Right atrium auricular region (tissue), 2 donors: ENCODE measurements around the gene CX3CL1. TPM values are rescaled to one million over a fixed set of nuclear protein-coding genes. Genes with fewer than 3 reads are reported as not detected.

Source experiments
- DNase-seq: peaks from one replicate; pipeline ENCODE4 v3.0.0-alpha.2; 2019; ENCODE audit warnings: low spot score
- H3K27ac ChIP-seq, 2 donors: fragments of 200-600 bp; sonication (generic); 1 replicate in 1 of 2; 2 replicates in 1 of 2; pipeline ENCODE4 v1.5.1; 2016 to 2019
- H3K27me3 ChIP-seq, 2 donors: fragments of 200-600 bp; sonication (generic); one replicate each; pipeline versions ENCODE4 v1.5.1 to v1.6.0; 2017 to 2019
- H3K36me3 ChIP-seq: fragments of 200-600 bp; sonication (generic); one replicate; pipeline ENCODE4 v1.5.1; 2016
- H3K4me1 ChIP-seq, 2 donors: fragments of 200-600 bp; sonication (generic); one replicate each; pipeline versions ENCODE4 v1.5.1 to v1.6.0; 2017 to 2019
- H3K4me3 ChIP-seq, 2 donors: fragments of 200-600 bp; sonication (generic); 1 replicate in 1 of 2; 2 replicates in 1 of 2; pipeline ENCODE4 v1.5.1; 2017 to 2019; ENCODE audit warnings: mild to moderate bottlenecking in 1 of 2, moderate library complexity in 1 of 2
- H3K9me3 ChIP-seq, 2 donors: fragments of 200-600 bp; sonication (generic); one replicate each; pipeline ENCODE4 v1.5.1; 2019
- total RNA-seq, 2 donors: library from RNA; depleted of rRNA; stranded (reverse); fragments of >200 nt; gene quantifications; one replicate each; pipeline ENCODE4 v1.1.0, GENCODE V29; 2016
- TF ChIP-seq, protein P1 (sequence below), 2 donors: fragments of 200-600 bp; sonication (generic); IDR thresholded peaks; one replicate each; pipeline ENCODE4 v1.5.1; 2019; ENCODE audit warnings: antibody characterized with exemption in 2 of 2

CX3CL1 gene
- total RNA-seq, 2 donors from 2014 or later: 17.1 to 17.8 TPM

- Histone ChIP-seq H3K9me3 (no peaks in the 10 kb centered on the region), H3K4me3 (no peak within 1 kb of the TSS), H3K36me3 (no peaks in the 10 kb centered on the region), H3K27ac (no peak within 1 kb of the TSS), H3K27me3 (no peaks in the 10 kb centered on the region), H3K4me1 (no peaks in the 10 kb centered on the region)
- DNase-seq: no peak
- TF ChIP-seq, protein P1, sequence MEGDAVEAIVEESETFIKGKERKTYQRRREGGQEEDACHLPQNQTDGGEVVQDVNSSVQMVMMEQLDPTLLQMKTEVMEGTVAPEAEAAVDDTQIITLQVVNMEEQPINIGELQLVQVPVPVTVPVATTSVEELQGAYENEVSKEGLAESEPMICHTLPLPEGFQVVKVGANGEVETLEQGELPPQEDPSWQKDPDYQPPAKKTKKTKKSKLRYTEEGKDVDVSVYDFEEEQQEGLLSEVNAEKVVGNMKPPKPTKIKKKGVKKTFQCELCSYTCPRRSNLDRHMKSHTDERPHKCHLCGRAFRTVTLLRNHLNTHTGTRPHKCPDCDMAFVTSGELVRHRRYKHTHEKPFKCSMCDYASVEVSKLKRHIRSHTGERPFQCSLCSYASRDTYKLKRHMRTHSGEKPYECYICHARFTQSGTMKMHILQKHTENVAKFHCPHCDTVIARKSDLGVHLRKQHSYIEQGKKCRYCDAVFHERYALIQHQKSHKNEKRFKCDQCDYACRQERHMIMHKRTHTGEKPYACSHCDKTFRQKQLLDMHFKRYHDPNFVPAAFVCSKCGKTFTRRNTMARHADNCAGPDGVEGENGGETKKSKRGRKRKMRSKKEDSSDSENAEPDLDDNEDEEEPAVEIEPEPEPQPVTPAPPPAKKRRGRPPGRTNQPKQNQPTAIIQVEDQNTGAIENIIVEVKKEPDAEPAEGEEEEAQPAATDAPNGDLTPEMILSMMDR (IDR thresholded peaks at IDR 0.05): no peak
Observed at GRCh38 chr16:57358527-57359095, 13.7 kb upstream of the CX3CL1 start, which contains the start of gene CCL22. Gene CCL22, plus strand, starts transcription at chr16:57358783. Its CDS starts 34 bp downstream, at chr16:57358817.

DNA sequence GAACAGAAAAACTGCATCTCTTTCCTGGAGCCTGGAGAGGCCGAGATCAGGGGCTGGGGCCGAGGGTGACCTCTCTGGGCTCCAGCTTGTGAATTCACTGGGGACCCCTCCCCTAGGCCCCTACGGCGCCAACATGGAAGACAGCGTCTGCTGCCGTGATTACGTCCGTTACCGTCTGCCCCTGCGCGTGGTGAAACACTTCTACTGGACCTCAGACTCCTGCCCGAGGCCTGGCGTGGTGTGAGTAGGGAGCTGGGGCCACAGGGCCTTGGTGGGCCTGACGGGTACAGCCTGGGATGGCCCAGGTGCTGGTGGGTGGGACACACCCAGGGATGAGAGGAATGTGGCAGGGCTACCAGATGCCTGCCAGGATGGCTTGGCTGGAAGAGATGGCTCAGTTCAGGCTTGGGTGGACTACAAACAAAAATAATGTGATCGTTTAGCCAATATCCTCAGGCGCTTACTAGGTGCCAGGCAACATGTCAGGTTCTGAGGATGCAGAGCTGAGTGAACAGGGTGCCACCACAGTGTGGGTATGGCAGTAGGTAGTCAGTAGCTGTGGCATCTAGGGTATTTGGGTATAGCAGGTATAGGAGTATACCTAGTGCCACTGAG is 11.9 kb upstream of the CX3CL1 start:
- Histone ChIP-seq H3K36me3 (no peaks in the 10 kb centered on the region), H3K27me3 (no peaks in the 10 kb centered on the region), H3K27ac (no peak overlapping the region), H3K4me1 (no peaks in the 10 kb centered on the region), H3K4me3 (no peak overlapping the region), H3K9me3 (no peaks in the 10 kb centered on the region)
- no peak for DNase-seq
- TF ChIP-seq, protein P1 (IDR thresholded peaks at IDR 0.05): no peak

- H3K27ac ChIP-seq: no peak overlapping the region
- no peak overlapping the region for H3K4me3 ChIP-seq
- DNase-seq: no peak
- H3K36me3 ChIP-seq: no peaks in the 10 kb centered on the region
- TF ChIP-seq, protein P1 (IDR thresholded peaks at IDR 0.05): no peak
- peaks cover 0 to 4% of the 10 kb centered on the region in 2 donors for H3K4me1 ChIP-seq
- no peaks in the 10 kb centered on the region for H3K9me3 ChIP-seq
- no peaks in the 10 kb centered on the region for H3K27me3 ChIP-seq
Observed at GRCh38 chr16:57361404-57361803, 10.9 kb upstream of the CX3CL1 start.

DNA sequence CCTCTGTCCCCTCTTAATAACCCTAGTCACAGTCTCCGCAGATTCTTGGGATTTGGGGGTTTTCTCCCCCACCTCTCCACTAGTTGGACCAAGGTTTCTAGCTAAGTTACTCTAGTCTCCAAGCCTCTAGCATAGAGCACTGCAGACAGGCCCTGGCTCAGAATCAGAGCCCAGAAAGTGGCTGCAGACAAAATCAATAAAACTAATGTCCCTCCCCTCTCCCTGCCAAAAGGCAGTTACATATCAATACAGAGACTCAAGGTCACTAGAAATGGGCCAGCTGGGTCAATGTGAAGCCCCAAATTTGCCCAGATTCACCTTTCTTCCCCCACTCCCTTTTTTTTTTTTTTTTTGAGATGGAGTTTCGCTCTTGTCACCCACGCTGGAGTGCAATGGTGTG is 8.1 kb upstream of the CX3CL1 start:
- TF ChIP-seq, protein P1 (IDR thresholded peaks at IDR 0.05): no peak
- no peak for DNase-seq
- no peaks in the 10 kb centered on the region for H3K9me3 ChIP-seq

DNA sequence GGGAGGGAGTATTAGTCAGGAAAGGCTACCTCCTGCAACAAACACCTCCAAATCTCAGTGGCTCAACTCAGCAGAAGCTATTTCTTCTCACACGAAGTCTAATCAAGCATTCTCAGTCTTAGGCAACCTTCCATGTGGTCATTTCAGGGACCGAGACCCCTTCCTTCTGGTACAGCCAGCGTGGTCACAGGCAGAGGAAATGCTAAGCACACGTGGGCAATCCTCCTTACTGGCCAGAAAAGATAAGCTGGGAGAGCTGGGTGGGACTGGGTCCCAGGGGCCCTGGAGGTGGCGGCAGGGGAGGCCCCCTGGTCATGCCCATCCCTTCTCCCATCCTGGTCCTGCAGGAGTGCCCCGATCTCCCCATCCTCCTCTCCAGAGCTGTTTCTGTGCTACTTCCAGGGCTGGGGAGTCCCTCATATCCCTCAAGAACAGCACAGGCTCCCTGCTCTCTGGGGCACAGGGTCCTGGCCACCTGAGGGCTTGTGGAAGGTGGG is 5.7 kb upstream of the CX3CL1 start:
- Histone ChIP-seq H3K9me3 (no peaks in the 10 kb centered on the region), H3K4me3 (no peak overlapping the region), H3K27me3 (no peaks in the 10 kb centered on the region), H3K27ac (no peak overlapping the region), H3K4me1 (peaks cover 0 to 13% of the 10 kb centered on the region in 2 donors), H3K36me3 (no peaks in the 10 kb centered on the region)
- TF ChIP-seq, protein P1 (IDR thresholded peaks at IDR 0.05): no peak
- no peak for DNase-seq

More for the DNA sequence above, 8.1 kb upstream of the CX3CL1 start:
- Histone ChIP-seq H3K27me3 (no peaks in the 10 kb centered on the region), H3K36me3 (no peaks in the 10 kb centered on the region), H3K4me3 (no peak overlapping the region), H3K27ac (no peak overlapping the region), H3K4me1 (peaks cover 0 to 10% of the 10 kb centered on the region in 2 donors)
